ENCODE results near the gene AACS. TPM values are rescaled to one million over a fixed set of nuclear protein-coding genes. Genes with fewer than 3 reads are reported as not detected.

AACS gene
- total and polyA plus RNA-seq, 2 of the 8 experiments (the other 6 are each of a cell fraction or from before 2014, with no cell fraction given), result 51.9 to 52.4 TPM

DNA sequence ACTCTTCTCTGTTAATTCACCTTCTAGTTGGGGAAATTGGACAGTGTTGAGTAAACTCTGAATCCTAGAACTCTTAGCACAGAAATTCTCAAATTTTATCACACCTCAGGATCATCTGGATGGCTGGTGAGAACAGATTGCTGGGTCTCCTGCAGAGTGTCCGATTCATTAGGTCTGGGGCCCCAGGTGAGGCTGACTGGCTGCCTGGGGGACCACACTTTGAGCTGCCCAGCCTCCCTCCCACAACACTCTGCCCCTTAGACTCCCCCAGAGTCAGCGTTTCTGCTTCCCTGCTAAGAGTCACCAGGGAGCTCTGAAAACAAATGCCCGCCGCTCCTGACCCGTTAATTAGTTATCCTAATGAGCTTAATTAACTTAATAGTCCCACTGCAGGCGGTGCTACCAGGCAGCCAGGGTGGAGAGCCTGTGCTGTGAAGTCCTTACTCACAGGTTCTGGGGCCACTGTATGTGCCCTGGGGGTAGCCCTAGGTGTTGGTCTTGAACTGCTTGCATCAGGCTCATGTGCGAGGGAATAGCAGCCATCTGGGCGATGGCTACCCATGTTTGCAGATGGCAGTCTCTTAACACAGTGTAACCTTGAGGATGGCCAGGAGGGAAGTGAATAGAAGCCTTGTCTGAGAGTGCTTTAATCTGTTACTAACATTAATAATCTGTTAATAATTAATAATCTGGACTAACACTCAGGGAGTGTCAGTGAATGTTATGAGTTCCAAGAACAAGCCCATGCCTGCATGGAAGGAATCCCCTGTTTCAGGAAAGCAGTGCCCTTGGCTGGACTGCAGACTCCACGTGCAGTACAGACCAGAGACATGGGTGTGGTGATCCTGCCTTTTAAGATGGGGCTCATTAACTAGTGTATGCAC lies 35.6 kb downstream of the AACS start (continued):
- TF ChIP-seq, protein P1, sequence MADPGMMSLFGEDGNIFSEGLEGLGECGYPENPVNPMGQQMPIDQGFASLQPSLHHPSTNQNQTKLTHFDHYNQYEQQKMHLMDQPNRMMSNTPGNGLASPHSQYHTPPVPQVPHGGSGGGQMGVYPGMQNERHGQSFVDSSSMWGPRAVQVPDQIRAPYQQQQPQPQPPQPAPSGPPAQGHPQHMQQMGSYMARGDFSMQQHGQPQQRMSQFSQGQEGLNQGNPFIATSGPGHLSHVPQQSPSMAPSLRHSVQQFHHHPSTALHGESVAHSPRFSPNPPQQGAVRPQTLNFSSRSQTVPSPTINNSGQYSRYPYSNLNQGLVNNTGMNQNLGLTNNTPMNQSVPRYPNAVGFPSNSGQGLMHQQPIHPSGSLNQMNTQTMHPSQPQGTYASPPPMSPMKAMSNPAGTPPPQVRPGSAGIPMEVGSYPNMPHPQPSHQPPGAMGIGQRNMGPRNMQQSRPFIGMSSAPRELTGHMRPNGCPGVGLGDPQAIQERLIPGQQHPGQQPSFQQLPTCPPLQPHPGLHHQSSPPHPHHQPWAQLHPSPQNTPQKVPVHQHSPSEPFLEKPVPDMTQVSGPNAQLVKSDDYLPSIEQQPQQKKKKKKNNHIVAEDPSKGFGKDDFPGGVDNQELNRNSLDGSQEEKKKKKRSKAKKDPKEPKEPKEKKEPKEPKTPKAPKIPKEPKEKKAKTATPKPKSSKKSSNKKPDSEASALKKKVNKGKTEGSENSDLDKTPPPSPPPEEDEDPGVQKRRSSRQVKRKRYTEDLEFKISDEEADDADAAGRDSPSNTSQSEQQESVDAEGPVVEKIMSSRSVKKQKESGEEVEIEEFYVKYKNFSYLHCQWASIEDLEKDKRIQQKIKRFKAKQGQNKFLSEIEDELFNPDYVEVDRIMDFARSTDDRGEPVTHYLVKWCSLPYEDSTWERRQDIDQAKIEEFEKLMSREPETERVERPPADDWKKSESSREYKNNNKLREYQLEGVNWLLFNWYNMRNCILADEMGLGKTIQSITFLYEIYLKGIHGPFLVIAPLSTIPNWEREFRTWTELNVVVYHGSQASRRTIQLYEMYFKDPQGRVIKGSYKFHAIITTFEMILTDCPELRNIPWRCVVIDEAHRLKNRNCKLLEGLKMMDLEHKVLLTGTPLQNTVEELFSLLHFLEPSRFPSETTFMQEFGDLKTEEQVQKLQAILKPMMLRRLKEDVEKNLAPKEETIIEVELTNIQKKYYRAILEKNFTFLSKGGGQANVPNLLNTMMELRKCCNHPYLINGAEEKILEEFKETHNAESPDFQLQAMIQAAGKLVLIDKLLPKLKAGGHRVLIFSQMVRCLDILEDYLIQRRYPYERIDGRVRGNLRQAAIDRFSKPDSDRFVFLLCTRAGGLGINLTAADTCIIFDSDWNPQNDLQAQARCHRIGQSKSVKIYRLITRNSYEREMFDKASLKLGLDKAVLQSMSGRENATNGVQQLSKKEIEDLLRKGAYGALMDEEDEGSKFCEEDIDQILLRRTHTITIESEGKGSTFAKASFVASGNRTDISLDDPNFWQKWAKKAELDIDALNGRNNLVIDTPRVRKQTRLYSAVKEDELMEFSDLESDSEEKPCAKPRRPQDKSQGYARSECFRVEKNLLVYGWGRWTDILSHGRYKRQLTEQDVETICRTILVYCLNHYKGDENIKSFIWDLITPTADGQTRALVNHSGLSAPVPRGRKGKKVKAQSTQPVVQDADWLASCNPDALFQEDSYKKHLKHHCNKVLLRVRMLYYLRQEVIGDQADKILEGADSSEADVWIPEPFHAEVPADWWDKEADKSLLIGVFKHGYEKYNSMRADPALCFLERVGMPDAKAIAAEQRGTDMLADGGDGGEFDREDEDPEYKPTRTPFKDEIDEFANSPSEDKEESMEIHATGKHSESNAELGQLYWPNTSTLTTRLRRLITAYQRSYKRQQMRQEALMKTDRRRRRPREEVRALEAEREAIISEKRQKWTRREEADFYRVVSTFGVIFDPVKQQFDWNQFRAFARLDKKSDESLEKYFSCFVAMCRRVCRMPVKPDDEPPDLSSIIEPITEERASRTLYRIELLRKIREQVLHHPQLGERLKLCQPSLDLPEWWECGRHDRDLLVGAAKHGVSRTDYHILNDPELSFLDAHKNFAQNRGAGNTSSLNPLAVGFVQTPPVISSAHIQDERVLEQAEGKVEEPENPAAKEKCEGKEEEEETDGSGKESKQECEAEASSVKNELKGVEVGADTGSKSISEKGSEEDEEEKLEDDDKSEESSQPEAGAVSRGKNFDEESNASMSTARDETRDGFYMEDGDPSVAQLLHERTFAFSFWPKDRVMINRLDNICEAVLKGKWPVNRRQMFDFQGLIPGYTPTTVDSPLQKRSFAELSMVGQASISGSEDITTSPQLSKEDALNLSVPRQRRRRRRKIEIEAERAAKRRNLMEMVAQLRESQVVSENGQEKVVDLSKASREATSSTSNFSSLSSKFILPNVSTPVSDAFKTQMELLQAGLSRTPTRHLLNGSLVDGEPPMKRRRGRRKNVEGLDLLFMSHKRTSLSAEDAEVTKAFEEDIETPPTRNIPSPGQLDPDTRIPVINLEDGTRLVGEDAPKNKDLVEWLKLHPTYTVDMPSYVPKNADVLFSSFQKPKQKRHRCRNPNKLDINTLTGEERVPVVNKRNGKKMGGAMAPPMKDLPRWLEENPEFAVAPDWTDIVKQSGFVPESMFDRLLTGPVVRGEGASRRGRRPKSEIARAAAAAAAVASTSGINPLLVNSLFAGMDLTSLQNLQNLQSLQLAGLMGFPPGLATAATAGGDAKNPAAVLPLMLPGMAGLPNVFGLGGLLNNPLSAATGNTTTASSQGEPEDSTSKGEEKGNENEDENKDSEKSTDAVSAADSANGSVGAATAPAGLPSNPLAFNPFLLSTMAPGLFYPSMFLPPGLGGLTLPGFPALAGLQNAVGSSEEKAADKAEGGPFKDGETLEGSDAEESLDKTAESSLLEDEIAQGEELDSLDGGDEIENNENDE (IDR thresholded peaks at IDR 0.05; ENCODE audit: insufficient replicate concordance, low read length), result no peak
- no peak for TF ChIP-seq EP300 (IDR thresholded peaks at IDR 0.05; ENCODE audit: borderline replicate concordance in 1 of 2, low read depth in 2 of 2, low read length in 2 of 2)
- TF ChIP-seq FOSL1 (IDR thresholded peaks at IDR 0.05; ENCODE audit: insufficient read depth, low read depth, low read length), result no peak
- TF ChIP-seq CHD2 (IDR thresholded peaks at IDR 0.05; ENCODE audit: low read length), result no peak
- TF ChIP-seq SP4 (IDR thresholded peaks at IDR 0.05; ENCODE audit: low read length), result no peak
- TF ChIP-seq, protein P2, sequence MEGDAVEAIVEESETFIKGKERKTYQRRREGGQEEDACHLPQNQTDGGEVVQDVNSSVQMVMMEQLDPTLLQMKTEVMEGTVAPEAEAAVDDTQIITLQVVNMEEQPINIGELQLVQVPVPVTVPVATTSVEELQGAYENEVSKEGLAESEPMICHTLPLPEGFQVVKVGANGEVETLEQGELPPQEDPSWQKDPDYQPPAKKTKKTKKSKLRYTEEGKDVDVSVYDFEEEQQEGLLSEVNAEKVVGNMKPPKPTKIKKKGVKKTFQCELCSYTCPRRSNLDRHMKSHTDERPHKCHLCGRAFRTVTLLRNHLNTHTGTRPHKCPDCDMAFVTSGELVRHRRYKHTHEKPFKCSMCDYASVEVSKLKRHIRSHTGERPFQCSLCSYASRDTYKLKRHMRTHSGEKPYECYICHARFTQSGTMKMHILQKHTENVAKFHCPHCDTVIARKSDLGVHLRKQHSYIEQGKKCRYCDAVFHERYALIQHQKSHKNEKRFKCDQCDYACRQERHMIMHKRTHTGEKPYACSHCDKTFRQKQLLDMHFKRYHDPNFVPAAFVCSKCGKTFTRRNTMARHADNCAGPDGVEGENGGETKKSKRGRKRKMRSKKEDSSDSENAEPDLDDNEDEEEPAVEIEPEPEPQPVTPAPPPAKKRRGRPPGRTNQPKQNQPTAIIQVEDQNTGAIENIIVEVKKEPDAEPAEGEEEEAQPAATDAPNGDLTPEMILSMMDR (IDR thresholded peaks at IDR 0.05; ENCODE audit: control extremely low read depth in 1 of 3, insufficient read depth in 1 of 3, low read depth in 1 of 3, low read length in 3 of 3), result no peak

All from H1 (cell line).